Neuronal stem cell (in vitro differentiated cells): ENCODE results near the gene SLC10A6.

Experiments used
- DNase-seq: peaks from one replicate; pipeline ENCODE4 v3.0.0-alpha.2; 2013; ENCODE audit warnings: low spot score
- H2AFZ ChIP-seq: one replicate; pipeline ENCODE4 v1.6.1; 2013; ENCODE audit warnings: mild to moderate bottlenecking, low read length, inconsistent platforms
- H2AK5ac ChIP-seq: 2 replicates; pipeline ENCODE4 v1.6.1; 2013; ENCODE audit warnings: low read depth, mild to moderate bottlenecking, inconsistent platforms, low read length, moderate library complexity, mixed read lengths
- H2BK120ac ChIP-seq: 2 replicates; pipeline ENCODE4 v1.6.1; 2013; ENCODE audit warnings: low read depth, mild to moderate bottlenecking, inconsistent platforms, low read length, moderate library complexity, mixed read lengths
- H2BK12ac ChIP-seq: one replicate; pipeline ENCODE4 v1.6.1; 2013; ENCODE audit warnings: low read length, inconsistent platforms
- H2BK15ac ChIP-seq: 2 replicates; pipeline ENCODE4 v1.6.1; 2013; ENCODE audit warnings: mild to moderate bottlenecking, low read length, inconsistent platforms, mixed read lengths
- H2BK5ac ChIP-seq: one replicate; pipeline ENCODE4 v1.6.1; 2013; ENCODE audit warnings: inconsistent platforms, mild to moderate bottlenecking, low read length, moderate library complexity
- H3K14ac ChIP-seq: one replicate; pipeline ENCODE4 v1.6.1; 2013; ENCODE audit warnings: low read length, inconsistent platforms
- H3K18ac ChIP-seq: 2 replicates; pipeline ENCODE4 v1.6.1; 2013; ENCODE audit warnings: low read length, inconsistent platforms
- H3K23ac ChIP-seq: 2 replicates; pipeline ENCODE4 v1.6.1; 2013; ENCODE audit warnings: low read depth, mild to moderate bottlenecking, mixed read lengths, low read length, inconsistent platforms; ENCODE audit not compliant: poor library complexity
- H3K27ac ChIP-seq: replicated peaks from 3 replicates; pipeline ENCODE4 v1.5.1; 2013; ENCODE audit warnings: low read length, inconsistent platforms
- H3K27me3 ChIP-seq, 3 experiments: 2 replicates each; pipeline ENCODE4 v1.6.1; 2013; ENCODE audit warnings: low read length in 3 of 3, mild to moderate bottlenecking in 2 of 3, inconsistent platforms in 1 of 3, low read depth in 1 of 3, mixed read lengths in 1 of 3, moderate library complexity in 1 of 3; ENCODE audit not compliant: control insufficient read depth in 3 of 3, insufficient read depth in 3 of 3
- H3K36me3 ChIP-seq, 2 donors: replicated peaks in 1 of 2; 2 replicates each; pipeline ENCODE4 v1.6.1; 2013; ENCODE audit warnings: low read length in 2 of 2; ENCODE audit not compliant: control insufficient read depth in 2 of 2, insufficient read depth in 2 of 2
- H3K4ac ChIP-seq: 2 replicates; pipeline ENCODE4 v1.6.1; 2013; ENCODE audit warnings: inconsistent platforms, mild to moderate bottlenecking, low read length, moderate library complexity
- H3K4me1 ChIP-seq, 2 donors: 1 replicate in 1 of 2; 2 replicates in 1 of 2; pipeline ENCODE4 v1.6.1; 2013; ENCODE audit warnings: low read length in 2 of 2, low read depth in 1 of 2; ENCODE audit not compliant: control insufficient read depth in 2 of 2, insufficient read depth in 1 of 2
- H3K4me2 ChIP-seq: one replicate; pipeline ENCODE4 v1.6.1; 2013; ENCODE audit warnings: mild to moderate bottlenecking, low read length, inconsistent platforms; ENCODE audit not compliant: insufficient read depth, poor library complexity, severe bottlenecking
- H3K4me3 ChIP-seq, 2 donors: 2 replicates each; pipeline ENCODE4 v1.5.1; 2013; ENCODE audit warnings: low read length in 2 of 2, mild to moderate bottlenecking in 2 of 2, inconsistent platforms in 1 of 2, moderate library complexity in 1 of 2
- H3K79me1 ChIP-seq: one replicate; pipeline ENCODE4 v1.6.1; 2013; ENCODE audit warnings: low read depth, mild to moderate bottlenecking, inconsistent platforms, low read length, moderate library complexity
- H3K9ac ChIP-seq: one replicate; pipeline ENCODE4 v1.6.1; 2013; ENCODE audit warnings: mild to moderate bottlenecking, low read depth, low read length, inconsistent platforms; ENCODE audit not compliant: poor library complexity
- H3K9me3 ChIP-seq, 2 donors: replicated peaks in 1 of 2; 2 replicates each; pipeline versions ENCODE3 to v1.6.1; 2013; ENCODE audit warnings: low read length in 2 of 2, mild to moderate bottlenecking in 2 of 2, inconsistent platforms in 1 of 2, low read depth in 1 of 2, mixed read lengths in 1 of 2, moderate library complexity in 1 of 2; ENCODE audit not compliant: control insufficient read depth in 2 of 2, insufficient read depth in 1 of 2
- H4K8ac ChIP-seq: one replicate; pipeline ENCODE4 v1.6.1; 2013; ENCODE audit warnings: low read depth, mild to moderate bottlenecking, inconsistent platforms, low read length, moderate library complexity
- H4K91ac ChIP-seq: one replicate; pipeline ENCODE4 v1.6.1; 2013; ENCODE audit warnings: low read length, low read depth, mild to moderate bottlenecking, inconsistent platforms; ENCODE audit not compliant: poor library complexity
- WGBS, 2 donors: extraction: QIAGEN DNeasy Blood & Tissue Kit; methylation state at CpG; one replicate each; pipeline ENCODE4 v1.1.7; 2013; ENCODE audit warnings: missing lambda C conversion rate in 2 of 2, mixed read lengths in 1 of 2; ENCODE audit not compliant: insufficient read length in 2 of 2, insufficient replicate concordance in 1 of 2; ENCODE audit errors: extremely low coverage in 2 of 2; 5-methylcytosine and 5-hydroxymethylcytosine counted together

Gene SLC10A6

GRCh38 chr4:86821151-86821550 lies 28.0 kb downstream of the SLC10A6 start:
- H3K9me3 ChIP-seq = peaks cover 0 to 4% of the 10 kb centered on the region in 2 donors
- no peak overlapping the region for H4K8ac ChIP-seq

GRCh38 chr4:86819561-86819960 lies 29.6 kb downstream of the SLC10A6 start:
- H2BK120ac ChIP-seq = no peak overlapping the region
- no peak overlapping the region for H3K4me2 ChIP-seq
- WGBS, 2 donors = no CpG with 5 or more reads among the region's 7 CpGs
- H3K36me3 ChIP-seq = peaks cover 10 to 34% of the 10 kb centered on the region in 2 donors
- H3K27ac ChIP-seq = no peak overlapping the region
- H2AK5ac ChIP-seq = no peak overlapping the region
- H3K9me3 ChIP-seq = peaks cover 4 to 20% of the 10 kb centered on the region in 2 donors
- H3K23ac ChIP-seq = no peak overlapping the region
- H3K4me3 ChIP-seq = no peak overlapping the region
- DNase-seq = no peak
- no peak overlapping the region for H3K9ac ChIP-seq
- no peak overlapping the region for H2BK15ac ChIP-seq
- no peak overlapping the region for H3K18ac ChIP-seq
- no peaks in the 10 kb centered on the region for H3K79me1 ChIP-seq
- no peak overlapping the region for H3K14ac ChIP-seq
- peaks cover 0 to 4% of the 10 kb centered on the region in 2 donors for H3K4me1 ChIP-seq
- H2AFZ ChIP-seq = no peak overlapping the region
- H3K4ac ChIP-seq = no peak overlapping the region
- no peak overlapping the region for H4K91ac ChIP-seq
- no peaks in the 10 kb centered on the region for H3K27me3 ChIP-seq
- H2BK12ac ChIP-seq = no peak overlapping the region
- no peak overlapping the region for H4K8ac ChIP-seq
- no peak overlapping the region for H2BK5ac ChIP-seq

More at GRCh38 chr4:86821151-86821550, 28.0 kb downstream of the SLC10A6 start:
- no peak for DNase-seq
- no CpG with 5 or more reads among the region's 1 CpG for WGBS, 2 donors
- Histone ChIP-seq H3K4ac (no peak overlapping the region), H3K27ac (no peak overlapping the region), H3K4me2 (no peak overlapping the region), H3K18ac (no peak overlapping the region), H3K36me3 (peaks cover 0 to 18% of the 10 kb centered on the region in 2 donors), H2AFZ (no peak overlapping the region), H3K23ac (no peak overlapping the region), H2AK5ac (no peak overlapping the region), H2BK15ac (no peak overlapping the region), H3K9ac (no peak overlapping the region), H4K91ac (no peak overlapping the region), H3K14ac (no peak overlapping the region), H3K4me3 (no peak overlapping the region), H2BK120ac (no peak overlapping the region), H3K27me3 (no peaks in the 10 kb centered on the region), H3K4me1 (peaks cover 0 to 4% of the 10 kb centered on the region in 2 donors), H3K79me1 (no peaks in the 10 kb centered on the region), H2BK5ac (no peak overlapping the region), H2BK12ac (no peak overlapping the region)

DNA sequence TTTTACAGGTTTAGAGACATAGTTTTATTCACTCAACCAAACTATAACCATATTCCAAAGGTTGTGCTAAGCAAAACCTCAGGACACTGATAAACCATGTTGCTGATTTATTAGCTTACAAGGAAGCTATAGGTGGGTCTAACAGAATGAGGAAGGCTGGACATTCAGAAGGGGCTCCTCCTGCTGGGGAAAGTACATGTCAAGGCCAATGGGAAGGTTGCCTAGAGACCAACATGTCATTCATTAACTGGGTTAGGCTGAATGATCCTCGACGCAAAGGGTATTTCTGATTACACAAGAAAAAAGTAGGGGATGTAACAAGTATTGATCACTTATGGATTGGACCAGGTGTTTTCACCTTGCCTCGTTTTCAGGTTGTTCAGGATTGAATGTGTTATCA lies 30.3 kb downstream of the SLC10A6 start:
- Histone ChIP-seq H2BK120ac (no peak overlapping the region), H4K91ac (no peak overlapping the region), H2BK12ac (no peak overlapping the region), H3K9me3 (peaks cover 4 to 23% of the 10 kb centered on the region in 2 donors), H2AFZ (no peak overlapping the region), H3K4me2 (no peak overlapping the region), H2BK15ac (no peak overlapping the region), H3K18ac (no peak overlapping the region), H3K9ac (no peak overlapping the region), H3K23ac (no peak overlapping the region), H3K79me1 (no peaks in the 10 kb centered on the region), H4K8ac (no peak overlapping the region), H3K27me3 (no peaks in the 10 kb centered on the region), H2BK5ac (no peak overlapping the region), H3K4me1 (peaks cover 0 to 4% of the 10 kb centered on the region in 2 donors), H2AK5ac (no peak overlapping the region), H3K36me3 (peaks cover 12 to 40% of the 10 kb centered on the region in 2 donors), H3K4ac (no peak overlapping the region), H3K14ac (no peak overlapping the region), H3K27ac (no peak overlapping the region), H3K4me3 (no peak overlapping the region)
- WGBS, 2 donors = no CpG with 5 or more reads among the region's 3 CpGs
- DNase-seq = no peak

DNA sequence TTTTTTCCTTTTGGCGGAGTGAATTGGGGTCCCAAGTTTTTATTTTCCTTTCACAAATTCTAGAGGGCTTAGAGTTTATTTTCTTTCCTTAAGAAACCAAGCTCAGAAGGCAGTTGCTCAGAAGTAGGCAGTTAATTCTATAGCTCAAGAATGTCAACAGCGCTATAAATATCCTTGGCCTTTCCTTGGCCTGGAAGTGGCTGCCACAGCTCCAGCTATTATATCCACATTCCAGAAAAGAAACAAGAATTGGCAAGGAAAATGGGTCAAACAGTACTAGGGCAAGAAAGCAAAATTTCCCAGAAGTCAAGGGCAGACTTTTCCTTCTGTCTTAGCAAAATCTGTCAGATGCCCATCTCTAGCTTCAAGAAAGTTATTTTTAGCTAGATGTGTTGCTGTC lies 31.0 kb downstream of the SLC10A6 start:
- no peak overlapping the region for H4K91ac ChIP-seq
- no peak overlapping the region for H3K14ac ChIP-seq
- no peak overlapping the region for H2BK15ac ChIP-seq
- no peak overlapping the region for H2AK5ac ChIP-seq
- no peak overlapping the region for H3K23ac ChIP-seq
- no peak overlapping the region for H3K4me3 ChIP-seq
- no peak overlapping the region for H3K4ac ChIP-seq
- WGBS, 2 donors = no CpG with 5 or more reads among the region's 2 CpGs
- no peak overlapping the region for H3K27ac ChIP-seq
- H4K8ac ChIP-seq = no peak overlapping the region
- H3K36me3 ChIP-seq = peaks cover 12 to 47% of the 10 kb centered on the region in 2 donors
- peaks cover 0 to 4% of the 10 kb centered on the region in 2 donors for H3K4me1 ChIP-seq
- no peak overlapping the region for H3K9ac ChIP-seq
- DNase-seq = no peak
- no peak overlapping the region for H3K4me2 ChIP-seq
- H3K79me1 ChIP-seq = no peaks in the 10 kb centered on the region
- H3K18ac ChIP-seq = no peak overlapping the region
- no peak overlapping the region for H2BK5ac ChIP-seq
- H2BK120ac ChIP-seq = no peak overlapping the region
- H3K27me3 ChIP-seq = no peaks in the 10 kb centered on the region
- no peak overlapping the region for H2BK12ac ChIP-seq
- H2AFZ ChIP-seq = no peak overlapping the region
- peaks cover 4 to 23% of the 10 kb centered on the region in 2 donors for H3K9me3 ChIP-seq
